ENCODE data around the gene DMAC2.

- TF ChIP-seq, protein P1, sequence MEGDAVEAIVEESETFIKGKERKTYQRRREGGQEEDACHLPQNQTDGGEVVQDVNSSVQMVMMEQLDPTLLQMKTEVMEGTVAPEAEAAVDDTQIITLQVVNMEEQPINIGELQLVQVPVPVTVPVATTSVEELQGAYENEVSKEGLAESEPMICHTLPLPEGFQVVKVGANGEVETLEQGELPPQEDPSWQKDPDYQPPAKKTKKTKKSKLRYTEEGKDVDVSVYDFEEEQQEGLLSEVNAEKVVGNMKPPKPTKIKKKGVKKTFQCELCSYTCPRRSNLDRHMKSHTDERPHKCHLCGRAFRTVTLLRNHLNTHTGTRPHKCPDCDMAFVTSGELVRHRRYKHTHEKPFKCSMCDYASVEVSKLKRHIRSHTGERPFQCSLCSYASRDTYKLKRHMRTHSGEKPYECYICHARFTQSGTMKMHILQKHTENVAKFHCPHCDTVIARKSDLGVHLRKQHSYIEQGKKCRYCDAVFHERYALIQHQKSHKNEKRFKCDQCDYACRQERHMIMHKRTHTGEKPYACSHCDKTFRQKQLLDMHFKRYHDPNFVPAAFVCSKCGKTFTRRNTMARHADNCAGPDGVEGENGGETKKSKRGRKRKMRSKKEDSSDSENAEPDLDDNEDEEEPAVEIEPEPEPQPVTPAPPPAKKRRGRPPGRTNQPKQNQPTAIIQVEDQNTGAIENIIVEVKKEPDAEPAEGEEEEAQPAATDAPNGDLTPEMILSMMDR (IDR thresholded peaks at IDR 0.05; ENCODE audit: borderline replicate concordance, extremely low read depth, low read length, poor library complexity, severe bottlenecking): no peak
- TF ChIP-seq EZH2 (IDR thresholded peaks at IDR 0.05; ENCODE audit: borderline replicate concordance, low read depth, low read length, severe bottlenecking): no peak
Observed at GRCh38 chr19:41436674-41436951, 3.1 kb downstream of the DMAC2 start.
